K562 (cell line): ENCODE results near the gene NRCAM. TPM values are rescaled to one million over a fixed set of nuclear protein-coding genes. Genes with fewer than 3 reads are reported as not detected.

Experiments used
- KDM5B ChIP-seq: fragments of 200-600 bp; sonication (generic); IDR thresholded peaks from 2 replicates; pipeline ENCODE4 v1.6.1; 2012; ENCODE audit warnings: low read depth, mild to moderate bottlenecking, moderate library complexity, low read length, control low read depth, inconsistent platforms; ENCODE audit not compliant: insufficient replicate concordance
- NCOA4 ChIP-seq: fragments of 450-650 bp; IDR thresholded peaks from 2 replicates; pipeline ENCODE4 v1.6.1; 2018; ENCODE audit warnings: mild to moderate bottlenecking; ENCODE audit not compliant: partially characterized antibody
- polyA plus RNA-seq, 8 experiments: library from polyadenylated mRNA; depleted of rRNA in 4 of 8; stranded (reverse) in 5 of 8; unstranded in 3 of 8; fragments of >200 nt; fragmentation: Nextera tagmentation in 2 of 8; fragmentation: Illumina TruSeq in 1 of 8; extraction: Ambion mirVana in 2 of 8; extraction: Trizol in 1 of 8; gene quantifications; 2 replicates each; pipeline versions ENCODE4 v1.2.1 to v1.2.3, GENCODE V29; 2011 to 2014; ENCODE audit warnings: inconsistent platforms in 1 of 8, missing spikeins in 1 of 8
- total RNA-seq, 7 experiments: library from RNA; depleted of rRNA in 6 of 7; stranded (reverse); fragments of >200 nt in 6 of 7; fragmentation: Illumina TruSeq in 2 of 7; extraction: Trizol in 2 of 7; gene quantifications; 2 replicates each; pipeline versions ENCODE4 v1.2.1 to v1.2.3, GENCODE V29; 2011 to 2021; ENCODE audit warnings: low replicate concordance in 1 of 7
- TF ChIP-seq, protein P1 (sequence below): fragments of 450-650 bp; IDR thresholded peaks from 2 replicates; pipeline ENCODE4 v1.7.1; 2018; ENCODE audit warnings: mild to moderate bottlenecking, low read depth; ENCODE audit not compliant: partially characterized antibody
- TF ChIP-seq, protein P2 (sequence below), 2 experiments: IDR thresholded peaks in 1 of 2; conservative IDR thresholded peaks in 1 of 2; 2 replicates each; pipeline ENCODE4 v1.6.1; 2016; ENCODE audit warnings: low read depth in 2 of 2, mild to moderate bottlenecking in 1 of 2, missing compliant biosample characterization in 1 of 2, missing genetic modification characterization in 1 of 2, moderate library complexity in 1 of 2
- TF ChIP-seq, protein P3 (sequence below): fragments of 250-450 bp; sonication (Bioruptor Pico); IDR thresholded peaks from 2 replicates; pipeline ENCODE4 v1.8.0; 2021; ENCODE audit warnings: moderate library complexity, mild to moderate bottlenecking, inconsistent platforms
- TF ChIP-seq, protein P4 (sequence below): fragments of 250-450 bp; sonication (Bioruptor Pico); IDR thresholded peaks from 2 replicates; pipeline ENCODE4 v1.4.0; 2020; ENCODE audit warnings: mild to moderate bottlenecking, moderate library complexity
- TF ChIP-seq, protein P5 (sequence below): sonication (generic); formaldehyde crosslinking; IDR thresholded peaks from 2 replicates; pipeline ENCODE4 v1.8.0; 2022; ENCODE audit warnings: mild to moderate bottlenecking, missing genetic modification reagents

NRCAM gene
- total and polyA plus RNA-seq, 9 of the 15 experiments (the other 6 are each of a cell fraction or from before 2014, with no cell fraction given), result 0.03 to 0.54 (median 0.12) TPM; not detected in 1

DNA sequence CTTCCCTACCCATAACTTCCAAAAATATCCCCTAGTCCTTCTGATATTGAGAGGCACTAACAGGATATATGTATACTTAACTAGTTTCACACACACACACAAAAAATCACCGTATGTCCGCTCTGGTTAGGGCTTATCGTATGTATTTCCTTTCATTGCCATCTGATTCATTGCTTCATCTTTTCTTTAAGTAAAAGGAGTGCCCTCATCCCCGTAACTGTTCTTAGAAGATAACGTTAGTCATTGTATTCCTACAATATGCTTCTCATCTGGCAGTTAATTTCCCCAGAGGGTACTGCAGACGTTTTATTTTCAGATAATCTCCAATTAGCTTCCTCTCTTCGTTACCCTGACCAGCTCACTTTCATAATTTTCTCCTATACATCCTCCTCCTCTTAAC, 37.3 kb downstream of the NRCAM start (continued):
- no peak for TF ChIP-seq NCOA4
- TF ChIP-seq, protein P1, sequence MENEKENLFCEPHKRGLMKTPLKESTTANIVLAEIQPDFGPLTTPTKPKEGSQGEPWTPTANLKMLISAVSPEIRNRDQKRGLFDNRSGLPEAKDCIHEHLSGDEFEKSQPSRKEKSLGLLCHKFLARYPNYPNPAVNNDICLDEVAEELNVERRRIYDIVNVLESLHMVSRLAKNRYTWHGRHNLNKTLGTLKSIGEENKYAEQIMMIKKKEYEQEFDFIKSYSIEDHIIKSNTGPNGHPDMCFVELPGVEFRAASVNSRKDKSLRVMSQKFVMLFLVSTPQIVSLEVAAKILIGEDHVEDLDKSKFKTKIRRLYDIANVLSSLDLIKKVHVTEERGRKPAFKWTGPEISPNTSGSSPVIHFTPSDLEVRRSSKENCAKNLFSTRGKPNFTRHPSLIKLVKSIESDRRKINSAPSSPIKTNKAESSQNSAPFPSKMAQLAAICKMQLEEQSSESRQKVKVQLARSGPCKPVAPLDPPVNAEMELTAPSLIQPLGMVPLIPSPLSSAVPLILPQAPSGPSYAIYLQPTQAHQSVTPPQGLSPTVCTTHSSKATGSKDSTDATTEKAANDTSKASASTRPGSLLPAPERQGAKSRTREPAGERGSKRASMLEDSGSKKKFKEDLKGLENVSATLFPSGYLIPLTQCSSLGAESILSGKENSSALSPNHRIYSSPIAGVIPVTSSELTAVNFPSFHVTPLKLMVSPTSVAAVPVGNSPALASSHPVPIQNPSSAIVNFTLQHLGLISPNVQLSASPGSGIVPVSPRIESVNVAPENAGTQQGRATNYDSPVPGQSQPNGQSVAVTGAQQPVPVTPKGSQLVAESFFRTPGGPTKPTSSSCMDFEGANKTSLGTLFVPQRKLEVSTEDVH, result no peak
- TF ChIP-seq, protein P2, sequence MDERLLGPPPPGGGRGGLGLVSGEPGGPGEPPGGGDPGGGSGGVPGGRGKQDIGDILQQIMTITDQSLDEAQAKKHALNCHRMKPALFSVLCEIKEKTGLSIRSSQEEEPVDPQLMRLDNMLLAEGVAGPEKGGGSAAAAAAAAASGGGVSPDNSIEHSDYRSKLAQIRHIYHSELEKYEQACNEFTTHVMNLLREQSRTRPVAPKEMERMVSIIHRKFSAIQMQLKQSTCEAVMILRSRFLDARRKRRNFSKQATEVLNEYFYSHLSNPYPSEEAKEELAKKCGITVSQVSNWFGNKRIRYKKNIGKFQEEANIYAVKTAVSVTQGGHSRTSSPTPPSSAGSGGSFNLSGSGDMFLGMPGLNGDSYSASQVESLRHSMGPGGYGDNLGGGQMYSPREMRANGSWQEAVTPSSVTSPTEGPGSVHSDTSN (CRISPR knock-in tag; IDR thresholded peaks at IDR 0.05; ENCODE audit: low read depth), result no peak
- TF ChIP-seq, protein P2 (tag; conservative IDR thresholded peaks at IDR 0.05; ENCODE audit: low read depth), result peak; percentile 50
- TF ChIP-seq, protein P3, sequence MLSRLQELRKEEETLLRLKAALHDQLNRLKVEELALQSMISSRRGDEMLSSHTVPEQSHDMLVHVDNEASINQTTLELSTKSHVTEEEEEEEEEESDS, result no peak
- TF ChIP-seq, protein P4, sequence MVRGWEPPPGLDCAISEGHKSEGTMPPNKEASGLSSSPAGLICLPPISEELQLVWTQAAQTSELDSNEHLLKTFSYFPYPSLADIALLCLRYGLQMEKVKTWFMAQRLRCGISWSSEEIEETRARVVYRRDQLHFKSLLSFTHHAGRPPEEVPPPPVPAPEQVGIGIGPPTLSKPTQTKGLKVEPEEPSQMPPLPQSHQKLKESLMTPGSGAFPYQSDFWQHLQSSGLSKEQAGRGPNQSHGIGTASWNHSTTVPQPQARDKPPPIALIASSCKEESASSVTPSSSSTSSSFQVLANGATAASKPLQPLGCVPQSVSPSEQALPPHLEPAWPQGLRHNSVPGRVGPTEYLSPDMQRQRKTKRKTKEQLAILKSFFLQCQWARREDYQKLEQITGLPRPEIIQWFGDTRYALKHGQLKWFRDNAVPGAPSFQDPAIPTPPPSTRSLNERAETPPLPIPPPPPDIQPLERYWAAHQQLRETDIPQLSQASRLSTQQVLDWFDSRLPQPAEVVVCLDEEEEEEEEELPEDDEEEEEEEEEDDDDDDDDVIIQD (CRISPR knock-in tag), result no peak
- no peak for TF ChIP-seq KDM5B
- TF ChIP-seq, protein P5, sequence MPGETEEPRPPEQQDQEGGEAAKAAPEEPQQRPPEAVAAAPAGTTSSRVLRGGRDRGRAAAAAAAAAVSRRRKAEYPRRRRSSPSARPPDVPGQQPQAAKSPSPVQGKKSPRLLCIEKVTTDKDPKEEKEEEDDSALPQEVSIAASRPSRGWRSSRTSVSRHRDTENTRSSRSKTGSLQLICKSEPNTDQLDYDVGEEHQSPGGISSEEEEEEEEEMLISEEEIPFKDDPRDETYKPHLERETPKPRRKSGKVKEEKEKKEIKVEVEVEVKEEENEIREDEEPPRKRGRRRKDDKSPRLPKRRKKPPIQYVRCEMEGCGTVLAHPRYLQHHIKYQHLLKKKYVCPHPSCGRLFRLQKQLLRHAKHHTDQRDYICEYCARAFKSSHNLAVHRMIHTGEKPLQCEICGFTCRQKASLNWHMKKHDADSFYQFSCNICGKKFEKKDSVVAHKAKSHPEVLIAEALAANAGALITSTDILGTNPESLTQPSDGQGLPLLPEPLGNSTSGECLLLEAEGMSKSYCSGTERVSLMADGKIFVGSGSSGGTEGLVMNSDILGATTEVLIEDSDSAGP (CRISPR knock-in tag), result no peak
